SK-N-SH treated with all-trans-retinoic acid at 6 μM for 48 hours (cell line): ENCODE data around the gene GLRA1.

Experiments used
- ARNTL ChIP-seq: fragments of 450-650 bp; formaldehyde crosslinking; IDR thresholded peaks from 2 replicates; pipeline ENCODE4 v1.5.0; 2020; ENCODE audit warnings: low read depth, mild to moderate bottlenecking, moderate library complexity, borderline replicate concordance
- CSDC2 ChIP-seq: fragments of 250-450 bp; sonication (Bioruptor Pico); IDR thresholded peaks from 2 replicates; pipeline ENCODE4 v1.5.0; 2020; ENCODE audit warnings: mild to moderate bottlenecking, moderate library complexity
- GLIS3 ChIP-seq: fragments of 250-450 bp; sonication (Bioruptor Pico); IDR thresholded peaks from 2 replicates; pipeline ENCODE4 v1.5.0; 2020; ENCODE audit warnings: mild to moderate bottlenecking, moderate library complexity
- PATZ1 ChIP-seq: fragments of 250-450 bp; sonication (Bioruptor Pico); IDR thresholded peaks from 2 replicates; pipeline ENCODE4 v1.8.0; 2020; ENCODE audit warnings: mild to moderate bottlenecking, moderate library complexity, borderline replicate concordance
- PPARA ChIP-seq: fragments of 250-450 bp; sonication (Bioruptor Pico); IDR thresholded peaks from 2 replicates; pipeline ENCODE4 v1.5.0; 2020; ENCODE audit warnings: mild to moderate bottlenecking, borderline replicate concordance
- ZFP3 ChIP-seq: fragments of 250-450 bp; sonication (Bioruptor Pico); IDR thresholded peaks from 2 replicates; pipeline ENCODE4 v1.5.0; 2020; ENCODE audit warnings: mild to moderate bottlenecking, moderate library complexity
- ZFP30 ChIP-seq: fragments of 450-650 bp; formaldehyde crosslinking; IDR thresholded peaks from 2 replicates; pipeline ENCODE4 v1.5.0; 2022; ENCODE audit warnings: mild to moderate bottlenecking, moderate library complexity
- TF ChIP-seq, protein P1 (sequence below): fragments of 250-450 bp; sonication (Bioruptor Pico); IDR thresholded peaks from 2 replicates; pipeline ENCODE4 v1.5.1; 2020; ENCODE audit warnings: low read depth, mild to moderate bottlenecking, moderate library complexity

- TF ChIP-seq PATZ1 (CRISPR knock-in tag) (no peak), GLIS3 (no peak), ARNTL (CRISPR knock-in tag) (no peak), CSDC2 (CRISPR knock-in tag) (no peak), ZFP30 (CRISPR knock-in tag) (no peak), ZFP3 (CRISPR knock-in tag) (no peak), PPARA (CRISPR knock-in tag) (no peak)
- TF ChIP-seq, protein P1, sequence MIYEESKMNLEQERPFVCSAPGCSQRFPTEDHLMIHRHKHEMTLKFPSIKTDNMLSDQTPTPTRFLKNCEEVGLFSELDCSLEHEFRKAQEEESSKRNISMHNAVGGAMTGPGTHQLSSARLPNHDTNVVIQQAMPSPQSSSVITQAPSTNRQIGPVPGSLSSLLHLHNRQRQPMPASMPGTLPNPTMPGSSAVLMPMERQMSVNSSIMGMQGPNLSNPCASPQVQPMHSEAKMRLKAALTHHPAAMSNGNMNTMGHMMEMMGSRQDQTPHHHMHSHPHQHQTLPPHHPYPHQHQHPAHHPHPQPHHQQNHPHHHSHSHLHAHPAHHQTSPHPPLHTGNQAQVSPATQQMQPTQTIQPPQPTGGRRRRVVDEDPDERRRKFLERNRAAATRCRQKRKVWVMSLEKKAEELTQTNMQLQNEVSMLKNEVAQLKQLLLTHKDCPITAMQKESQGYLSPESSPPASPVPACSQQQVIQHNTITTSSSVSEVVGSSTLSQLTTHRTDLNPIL (CRISPR knock-in tag), result no peak
Measured at GRCh38 chr5:151905557-151905961, 19.1 kb downstream of the GLRA1 start.
